ENCODE measurements around the gene NDST4.

DNA sequence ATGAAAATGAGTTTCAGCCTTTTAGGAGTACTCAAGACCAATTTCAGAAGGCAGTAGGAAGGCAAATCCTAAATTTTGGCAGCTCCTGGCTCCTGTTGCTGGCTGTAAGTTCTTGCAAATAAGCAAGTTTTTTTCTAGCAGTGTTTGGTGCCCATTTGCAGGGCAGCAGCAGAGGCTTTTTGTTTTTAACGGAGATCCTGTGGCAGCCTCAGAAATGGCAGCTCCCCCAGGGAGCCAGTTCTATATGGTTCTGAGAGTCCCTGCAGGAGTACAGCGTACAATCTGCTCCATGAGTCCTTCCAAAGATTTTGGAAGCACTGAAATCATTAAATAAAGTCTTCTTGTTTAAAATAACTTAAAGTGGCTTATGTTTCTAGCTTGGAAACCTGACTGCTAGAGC, 171.9 kb downstream of the NDST4 start:
- TF ChIP-seq, protein P1, sequence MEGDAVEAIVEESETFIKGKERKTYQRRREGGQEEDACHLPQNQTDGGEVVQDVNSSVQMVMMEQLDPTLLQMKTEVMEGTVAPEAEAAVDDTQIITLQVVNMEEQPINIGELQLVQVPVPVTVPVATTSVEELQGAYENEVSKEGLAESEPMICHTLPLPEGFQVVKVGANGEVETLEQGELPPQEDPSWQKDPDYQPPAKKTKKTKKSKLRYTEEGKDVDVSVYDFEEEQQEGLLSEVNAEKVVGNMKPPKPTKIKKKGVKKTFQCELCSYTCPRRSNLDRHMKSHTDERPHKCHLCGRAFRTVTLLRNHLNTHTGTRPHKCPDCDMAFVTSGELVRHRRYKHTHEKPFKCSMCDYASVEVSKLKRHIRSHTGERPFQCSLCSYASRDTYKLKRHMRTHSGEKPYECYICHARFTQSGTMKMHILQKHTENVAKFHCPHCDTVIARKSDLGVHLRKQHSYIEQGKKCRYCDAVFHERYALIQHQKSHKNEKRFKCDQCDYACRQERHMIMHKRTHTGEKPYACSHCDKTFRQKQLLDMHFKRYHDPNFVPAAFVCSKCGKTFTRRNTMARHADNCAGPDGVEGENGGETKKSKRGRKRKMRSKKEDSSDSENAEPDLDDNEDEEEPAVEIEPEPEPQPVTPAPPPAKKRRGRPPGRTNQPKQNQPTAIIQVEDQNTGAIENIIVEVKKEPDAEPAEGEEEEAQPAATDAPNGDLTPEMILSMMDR (IDR thresholded peaks at IDR 0.05 in 8 of 11, conservative IDR thresholded peaks at IDR 0.05 in 3 of 11) = no peak
- no peak for TF ChIP-seq POLR2AphosphoS5 (IDR thresholded peaks at IDR 0.05)
- no peak for TF ChIP-seq POLR2A (IDR thresholded peaks at IDR 0.05)

All from spleen (tissue), 7 donors.